ENCODE results near the gene DDIT3. TPM values are rescaled to one million over a fixed set of nuclear protein-coding genes. Genes with fewer than 3 reads are reported as not detected.

The DDIT3 gene
- total RNA-seq, 1 donor from 2014 or later, result 19.2 TPM

Small RNA genes within 50 kb of the gene (microRNA-seq; reads per million reads assigned to microRNA genes)
- gene MIR616 (not detected), gene MIR6758 (not detected)

Other genes starting within 250 kb of the DDIT3 start
- 56.7 TPM for gene R3HDM2, start 89.5 kb downstream of the DDIT3 start, total RNA-seq
- not detected for gene INHBC, start 85.7 kb downstream of the DDIT3 start, total RNA-seq
- not detected for gene INHBE, start 65.2 kb downstream of the DDIT3 start, total RNA-seq
- 0.92 TPM for gene GLI1, start 60.7 kb downstream of the DDIT3 start, total RNA-seq
- gene ARHGAP9, start 40.6 kb downstream of the DDIT3 start, total RNA-seq, result 6.4 TPM
- gene MARS1, start 32.4 kb downstream of the DDIT3 start, total RNA-seq, result 89.7 TPM
- 34.5 TPM for gene MBD6, start 2.3 kb upstream of the DDIT3 start, total RNA-seq
- 92.5 TPM for gene DCTN2, start 26.7 kb upstream of the DDIT3 start, total RNA-seq
- gene KIF5A, start 29.5 kb upstream of the DDIT3 start, total RNA-seq, result 0.05 TPM
- gene PIP4K2C, start 70.7 kb upstream of the DDIT3 start, total RNA-seq, result 13.1 TPM
- gene DTX3, start 84.3 kb upstream of the DDIT3 start, total RNA-seq, result 23.8 TPM
- gene ARHGEF25, start 90.9 kb upstream of the DDIT3 start, total RNA-seq, result 13.0 TPM
- 7.3 TPM for gene B4GALNT1, start 112.7 kb upstream of the DDIT3 start, total RNA-seq
- gene OS9, start 173.6 kb upstream of the DDIT3 start, total RNA-seq, result 110 TPM
- gene AGAP2, start 218.2 kb upstream of the DDIT3 start, total RNA-seq, result 7.8 TPM
- gene TSPAN31, start 224.5 kb upstream of the DDIT3 start, total RNA-seq, result 27.9 TPM
- gene CDK4, start 231.8 kb upstream of the DDIT3 start, total RNA-seq, result 42.3 TPM
- 14.5 TPM for gene MARCHF9, start 234.6 kb upstream of the DDIT3 start, total RNA-seq
- gene CYP27B1, start 246.6 kb upstream of the DDIT3 start, total RNA-seq, result 0.49 TPM